T47D (cell line): ENCODE measurements around the gene RASL10B.
A peak's percentile ranks its signal among the peaks of the same experiment; 100 is the strongest.

Experiments
- DNase-seq, 2 experiments: peaks; one replicate each; pipeline versions ENCODE4 v3.0.0 to v3.0.0-alpha.2; 2011 to 2012; ENCODE audit warnings: low read depth in 1 of 2, low spot score in 1 of 2
- JUND ChIP-seq: IDR thresholded peaks from 2 replicates; pipeline ENCODE4 v1.6.1; 2012; ENCODE audit warnings: low read depth
- in situ Hi-C: cut with HindIII; loops from 2 replicates; pipeline ENCODE4 v1.10.0; 2016; ENCODE audit warnings: low sequenced_read_pairs, low pct_unique_long_range_greater_than_20kb

Gene RASL10B

GRCh38 chr17:35764123-35764991 lies 32.9 kb downstream of the RASL10B start:
- in situ Hi-C loops = no loop called here
- DNase-seq = peak; percentile 94 to 99
- no peak for TF ChIP-seq JUND

GRCh38 chr17:35765086-35765710 lies 33.8 kb downstream of the RASL10B start:
- in situ Hi-C loops = no loop called here
- no peak for TF ChIP-seq JUND

GRCh38 chr17:35765756-35766488 lies 34.5 kb downstream of the RASL10B start:
- DNase-seq = no peak
- TF ChIP-seq JUND = no peak
- in situ Hi-C loops = no loop called here

More at GRCh38 chr17:35765086-35765710, 33.8 kb downstream of the RASL10B start:
- no peak for DNase-seq

GRCh38 chr17:35766489-35766877 lies 35.0 kb downstream of the RASL10B start:
- no peak for DNase-seq
- in situ Hi-C loops = no loop called here
- no peak for TF ChIP-seq JUND

- peak; percentile 72 to 93 for DNase-seq
- in situ Hi-C loops = no loop called here
Observed at GRCh38 chr17:35766903-35767510, 35.6 kb downstream of the RASL10B start.

GRCh38 chr17:35768797-35769196 lies 37.4 kb downstream of the RASL10B start:
- in situ Hi-C loops = no loop called here
- TF ChIP-seq JUND = no peak

More at GRCh38 chr17:35766903-35767510, 35.6 kb downstream of the RASL10B start:
- no peak for TF ChIP-seq JUND

GRCh38 chr17:35769895-35770486 lies 38.6 kb downstream of the RASL10B start:
- no peak for DNase-seq
- in situ Hi-C loops = no loop called here
- TF ChIP-seq JUND = no peak

More at GRCh38 chr17:35768797-35769196, 37.4 kb downstream of the RASL10B start:
- DNase-seq = no peak

- no peak for TF ChIP-seq JUND
- in situ Hi-C loops = no loop called here
- DNase-seq = no peak
Observed at GRCh38 chr17:35773129-35773528, 41.7 kb downstream of the RASL10B start.

- no peak for DNase-seq
- in situ Hi-C loops = no loop called here
- TF ChIP-seq JUND = no peak
Observed at GRCh38 chr17:35773679-35774425, 42.4 kb downstream of the RASL10B start.

GRCh38 chr17:35774499-35774898 lies 43.1 kb downstream of the RASL10B start:
- in situ Hi-C loops = no loop called here
- TF ChIP-seq JUND = no peak
- DNase-seq = no peak

- in situ Hi-C loops = no loop called here
- DNase-seq = no peak
- no peak for TF ChIP-seq JUND
Observed at GRCh38 chr17:35775039-35775438, 43.6 kb downstream of the RASL10B start.
